Activated CD8-positive, alpha-beta memory T cell treated with anti-CD3 and anti-CD28 coated beads, Interleukin-2, amount 50 U/mL, for 4 hours (primary cell): Measurements from ENCODE around the gene HCRTR1.

Experiments
- DNase-seq: peaks from one replicate; pipeline ENCODE4 v3.0.0-alpha.2; 2020

Gene HCRTR1

GRCh38 chr1:31669786-31670592 is 52.5 kb downstream of the HCRTR1 start:
- DNase-seq, result peak; percentile 32

DNA sequence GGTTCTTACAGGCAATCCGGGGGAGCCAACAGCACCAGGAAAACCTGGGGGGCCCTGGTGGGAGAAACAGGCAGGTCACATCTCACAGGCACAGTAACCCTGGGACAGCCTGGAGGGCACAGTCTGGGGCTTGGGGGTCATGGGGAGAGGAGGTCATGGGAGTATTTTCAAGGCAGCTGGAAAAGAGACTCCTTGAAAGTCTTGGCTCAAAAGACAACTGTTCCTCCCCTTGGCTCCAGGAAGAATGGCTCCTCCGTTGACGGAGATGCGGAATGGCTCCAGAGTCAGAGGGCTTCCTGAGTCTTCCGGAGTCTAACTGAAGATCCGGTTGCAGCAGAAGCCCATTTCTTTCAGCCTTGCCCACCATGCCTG is 53.1 kb downstream of the HCRTR1 start:
- DNase-seq, result no peak

DNA sequence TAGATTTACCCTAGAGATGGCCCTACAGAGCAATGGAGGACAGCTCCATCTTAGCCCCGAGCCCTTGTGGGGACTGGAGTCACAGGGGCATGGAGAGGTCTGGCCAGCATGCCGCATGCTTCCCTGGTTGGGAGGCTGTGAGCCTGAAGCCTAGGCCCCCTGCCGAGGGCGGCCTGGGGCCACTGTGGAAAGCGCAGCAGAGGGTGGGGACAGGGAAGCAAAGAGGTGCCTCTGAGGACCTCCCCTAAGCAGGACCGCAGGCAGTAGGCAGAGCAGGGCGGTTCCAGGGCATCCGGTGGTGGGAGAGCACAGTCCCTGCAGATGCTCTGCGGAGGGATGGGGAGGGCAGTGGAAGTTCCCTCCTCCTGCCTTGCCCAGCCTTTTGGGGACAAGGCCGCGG is 53.7 kb downstream of the HCRTR1 start:
- no peak for DNase-seq

DNA sequence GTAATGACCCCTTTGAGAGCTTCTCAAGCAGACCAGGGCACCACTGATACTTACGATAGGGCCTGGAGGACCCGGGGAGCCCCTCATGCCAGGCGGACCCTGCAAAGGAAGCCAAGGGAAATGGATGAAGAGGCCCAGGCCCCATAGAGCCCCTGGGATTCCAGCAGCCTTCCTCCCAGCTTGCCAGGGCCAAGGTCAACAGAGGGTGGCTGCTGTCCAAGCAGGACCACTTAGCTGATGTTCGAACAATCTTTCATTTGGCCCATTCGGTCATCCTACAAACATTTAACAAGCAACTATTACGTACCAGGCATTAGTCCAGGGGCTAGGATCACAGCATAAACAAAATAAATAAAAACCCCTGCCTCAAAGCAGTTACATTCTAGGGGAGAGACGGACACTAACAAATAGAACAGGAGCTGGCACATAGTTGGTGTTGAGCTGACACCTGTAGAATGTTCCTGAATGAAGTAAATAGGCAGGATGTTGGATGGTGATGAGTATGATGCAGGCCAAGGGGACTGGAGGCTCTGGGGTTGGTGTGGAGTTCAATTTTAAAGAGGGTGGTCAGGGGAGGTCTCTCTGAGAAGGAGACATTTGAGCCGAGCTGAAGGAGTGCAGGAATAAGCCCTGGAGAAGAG is 54.2 kb downstream of the HCRTR1 start:
- DNase-seq, result no peak

DNA sequence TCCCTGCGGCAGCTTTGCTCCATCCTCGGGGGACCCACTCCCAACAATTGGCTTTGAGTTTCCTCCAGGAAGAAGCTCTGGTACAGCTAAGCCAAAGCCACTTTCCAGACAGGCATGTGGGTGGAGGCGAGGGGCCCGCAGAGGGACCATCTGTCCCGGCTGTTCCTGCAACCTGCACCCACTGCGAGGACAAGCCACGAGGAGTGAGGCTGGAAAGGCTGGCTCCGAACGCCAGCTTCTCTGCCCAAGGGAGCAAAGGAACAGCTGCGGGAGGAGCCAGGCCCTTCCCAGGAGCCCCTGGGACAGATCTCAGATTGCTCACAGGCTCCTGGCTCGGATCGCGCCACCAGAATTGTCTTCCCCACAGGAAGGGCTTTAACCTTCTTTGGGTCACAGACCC is 55.5 kb downstream of the HCRTR1 start:
- no peak for DNase-seq

DNA sequence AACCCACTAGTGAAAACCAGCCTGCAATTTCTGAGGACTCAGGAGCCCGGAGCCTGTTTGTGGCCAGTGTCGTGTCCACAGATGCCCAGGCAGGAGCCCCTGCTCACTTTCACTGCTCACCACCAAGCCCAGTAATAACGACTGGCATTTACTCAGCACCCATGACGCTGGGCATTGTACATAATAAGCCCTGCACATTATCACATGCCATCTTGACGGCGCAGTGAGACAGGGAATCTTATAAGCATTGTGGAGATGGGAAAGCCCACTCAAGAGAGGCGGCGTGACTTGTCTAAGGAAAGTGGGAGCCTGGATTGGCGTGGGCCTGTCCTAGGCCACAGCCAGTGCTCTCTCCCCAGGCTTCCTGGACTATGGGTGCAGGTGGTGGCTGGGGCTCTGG is 55.9 kb downstream of the HCRTR1 start:
- DNase-seq, result no peak

DNA sequence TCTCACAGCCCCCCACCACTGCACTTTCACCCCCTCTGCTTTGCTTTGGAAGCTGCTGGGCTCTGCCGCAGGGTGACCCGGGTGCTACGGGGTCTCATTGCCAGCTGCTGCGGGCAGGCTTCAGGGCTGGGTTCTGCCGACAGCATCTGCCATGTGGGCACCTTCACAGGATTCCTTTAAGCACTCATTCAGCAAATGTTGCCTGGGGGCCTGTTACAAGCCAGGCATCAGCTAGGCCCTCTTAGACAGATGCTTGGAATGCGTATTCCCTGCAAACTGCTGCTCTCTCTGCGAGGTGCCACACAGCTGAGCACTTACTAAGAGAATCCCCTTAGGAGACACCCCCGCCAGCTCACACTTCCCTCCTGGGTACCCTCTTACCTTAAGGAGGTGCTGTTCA is 57.1 kb downstream of the HCRTR1 start:
- no peak for DNase-seq

GRCh38 chr1:31675161-31675560 is 57.7 kb downstream of the HCRTR1 start:
- DNase-seq, result no peak

GRCh38 chr1:31675756-31676155 is 58.3 kb downstream of the HCRTR1 start:
- no peak for DNase-seq
